B cell (primary cell): ENCODE data around the gene CSRNP2. TPM values are rescaled to one million over a fixed set of nuclear protein-coding genes. Genes with fewer than 3 reads are reported as not detected.

Experiments used
- ATAC-seq: fragments of 200-7000 bp; cut with Tn5 transposase; one replicate; pipeline ENCODE4 v1.10.0; 2021; ENCODE audit warnings: low read depth, mild to moderate bottlenecking, moderate number of reproducible peaks, moderate library complexity
- CTCF ChIA-PET: fragments of 350-600 bp; sonication (Branson Sonifier 250); formaldehyde crosslinking; loops from one replicate; lab custom pipeline; 2021; ENCODE audit warnings: antibody characterized with exemption, inconsistent platforms; lab: Charles Lee
- POLR2A ChIA-PET: fragments of 350-600 bp; sonication (Branson Sonifier 250); formaldehyde crosslinking; loops from one replicate; lab custom pipeline; 2021; ENCODE audit warnings: antibody characterized with exemption; lab: Charles Lee
- DNase-seq: peaks from one replicate; pipeline ENCODE4 v3.0.0; 2013
- H2AFZ ChIP-seq: 2 replicates; pipeline ENCODE4 v1.6.1; 2012; ENCODE audit warnings: mild to moderate bottlenecking, low read depth, low read length; ENCODE audit not compliant: insufficient read depth, poor library complexity, severe bottlenecking
- H3K27ac ChIP-seq, 2 donors: 1 replicate in 1 of 2; 2 replicates in 1 of 2; pipeline ENCODE4 v1.5.1; 2012 to 2013; ENCODE audit warnings: low read length in 2 of 2, mild to moderate bottlenecking in 2 of 2, moderate library complexity in 1 of 2
- H3K27me3 ChIP-seq, 4 experiments: fragments of 200-600 bp in 1 of 4; sonication (generic) in 1 of 4; replicated peaks in 1 of 4; 1 replicate in 2 of 4; 2 replicates in 2 of 4; pipeline versions ENCODE4 v1.6.1 to v1.7.0; 2013 to 2016; ENCODE audit warnings: low read length in 3 of 4, mild to moderate bottlenecking in 2 of 4, mixed read lengths in 1 of 4, moderate library complexity in 1 of 4; ENCODE audit not compliant: insufficient read depth in 4 of 4, control insufficient read depth in 3 of 4; ENCODE audit errors: control extremely low read depth in 1 of 4
- H3K36me3 ChIP-seq, 2 experiments: replicated peaks in 1 of 2; 1 replicate in 1 of 2; 2 replicates in 1 of 2; pipeline versions ENCODE4 v1.6.1 to v1.7.1; 2013; ENCODE audit warnings: low read length in 1 of 2; ENCODE audit not compliant: insufficient read depth in 2 of 2, control insufficient read depth in 1 of 2; ENCODE audit errors: control extremely low read depth in 1 of 2, extremely low read depth in 1 of 2
- H3K4me1 ChIP-seq, 2 donors: fragments of 200-600 bp in 1 of 2; sonication (generic) in 1 of 2; 1 replicate in 1 of 2; 2 replicates in 1 of 2; pipeline versions ENCODE4 v1.5.1 to v1.6.1; 2013 to 2017; ENCODE audit warnings: low read length in 2 of 2; ENCODE audit not compliant: control insufficient read depth in 2 of 2, insufficient read depth in 2 of 2
- H3K4me2 ChIP-seq: replicated peaks from 2 replicates; pipeline ENCODE3; 2012; ENCODE audit warnings: mild to moderate bottlenecking, low read depth, low read length; ENCODE audit not compliant: poor library complexity, severe bottlenecking
- H3K4me3 ChIP-seq, 5 experiments: fragments of 200-600 bp in 1 of 5; sonication (generic) in 1 of 5; 1 replicate in 3 of 5; 2 replicates in 2 of 5; pipeline versions ENCODE4 v1.5.1 to v1.7.0; 2011 to 2016; ENCODE audit warnings: low read length in 4 of 5, mild to moderate bottlenecking in 4 of 5, low read depth in 2 of 5, control low read depth in 1 of 5, moderate library complexity in 1 of 5; ENCODE audit not compliant: insufficient read depth in 1 of 5; ENCODE audit errors: control extremely low read depth in 1 of 5, extremely low read depth in 1 of 5
- H3K79me2 ChIP-seq: fragments of 200-600 bp; sonication (generic); one replicate; pipeline ENCODE4 v1.6.0; 2016; ENCODE audit warnings: low read length; ENCODE audit not compliant: control insufficient read depth, insufficient read depth
- H3K9ac ChIP-seq: fragments of 200-600 bp; sonication (generic); 2 replicates; pipeline ENCODE4 v1.6.1; 2017; ENCODE audit warnings: mild to moderate bottlenecking, low read length, moderate library complexity
- H3K9me3 ChIP-seq, 3 donors: one replicate each; pipeline versions ENCODE4 v1.6.1 to v1.7.1; 2013; ENCODE audit warnings: low read length in 2 of 3; ENCODE audit not compliant: control insufficient read depth in 2 of 3, insufficient read depth in 1 of 3; ENCODE audit errors: control extremely low read depth in 1 of 3
- H4K20me1 ChIP-seq: 2 replicates; pipeline ENCODE4 v1.6.0; 2012; ENCODE audit warnings: mild to moderate bottlenecking, low read length; ENCODE audit not compliant: insufficient read depth, control insufficient read depth, poor library complexity, severe bottlenecking
- H3K27ac Mint-ChIP-seq: one replicate; pipeline ENCODE4 v1.8.0; 2021; ENCODE audit warnings: mixed read lengths
- H3K27me3 Mint-ChIP-seq: one replicate; pipeline ENCODE4 v1.8.0; 2021; ENCODE audit warnings: mixed read lengths
- H3K4me1 Mint-ChIP-seq: one replicate; pipeline ENCODE4 v1.8.0; 2021; ENCODE audit warnings: mixed read lengths
- H3K4me3 Mint-ChIP-seq: one replicate; pipeline ENCODE4 v1.8.0; 2021; ENCODE audit warnings: mixed read lengths
- H3K9me3 Mint-ChIP-seq: one replicate; pipeline ENCODE4 v1.8.0; 2022; ENCODE audit warnings: mixed read lengths; ENCODE audit not compliant: insufficient read depth
- CTCF ChIP-seq: fragments of 200-600 bp; IDR thresholded peaks from one replicate; pipeline ENCODE4 v1.8.0; 2022; ENCODE audit warnings: antibody characterized with exemption, mild to moderate bottlenecking
- EZH2 ChIP-seq: IDR thresholded peaks from 2 replicates; pipeline ENCODE4 v1.6.1; 2012; ENCODE audit warnings: borderline replicate concordance, low read depth, mild to moderate bottlenecking, moderate library complexity, low read length; ENCODE audit not compliant: insufficient read depth, poor library complexity, severe bottlenecking
- WGBS: methylation state at CpG from one replicate; pipeline ENCODE4 v1.1.5; 2013; ENCODE audit warnings: missing lambda C conversion rate; ENCODE audit not compliant: insufficient coverage; 5-methylcytosine and 5-hydroxymethylcytosine counted together
- intact Hi-C: fragments of 100-400 bp; cut with micrococcal nuclease; formaldehyde crosslinking; loops from one replicate; pipeline ENCODE4 v1.10.0; 2022
- polyA plus RNA-seq: library from polyadenylated mRNA; depleted of rRNA; stranded (reverse); fragments of >200 nt; gene quantifications from 2 replicates; pipeline ENCODE4 v1.2.3, GENCODE V29; 2012
- total RNA-seq, 2 donors: library from RNA; stranded (reverse); fragments of 120-200 nt in 1 of 2; gene quantifications; 1 replicate in 1 of 2; 2 replicates in 1 of 2; pipeline versions ENCODE4 v1.2.3 to v1.2.4, GENCODE V29; 2013 to 2022

CSRNP2 gene
- total and polyA plus RNA-seq, 2 donors (not counting 1 experiment from before 2014, with no cell fraction given), result 10.3 to 49.8 TPM

- Mint-ChIP-seq H3K4me1 (no peaks in the 10 kb centered on the region), H3K9me3 (no peaks in the 10 kb centered on the region), H3K4me3 (no peak overlapping the region), H3K27ac (peak overlapping the region; percentile 2), H3K27me3 (no peaks in the 10 kb centered on the region)
- no peak for ATAC-seq
- no peaks in the 10 kb centered on the region for H3K9me3 ChIP-seq
- 100% methylated on average over 4 of the region's 5 CpGs for WGBS
- intact Hi-C loops, result no loop called here
- TF ChIP-seq EZH2, result no peak
- TF ChIP-seq CTCF, result no peak
- POLR2A ChIA-PET, result no interaction called here
- H3K4me3 ChIP-seq, result no peak overlapping the region
- DNase-seq, result no peak
- CTCF ChIA-PET, result interaction anchor here (0.7 kb wide), 1 partner anchor 86 kb away, joined by 3 read pairs; the partner anchor contains the start of gene POU6F1
- H4K20me1 ChIP-seq, result no peaks in the 10 kb centered on the region
- peaks cover 2% of the 10 kb centered on the region for H3K79me2 ChIP-seq
- no peak overlapping the region for H3K9ac ChIP-seq
- H3K4me1 ChIP-seq, result no peaks in the 10 kb centered on the region
- H3K4me2 ChIP-seq, result no peak overlapping the region
- H3K27ac ChIP-seq, result no peak overlapping the region
- H2AFZ ChIP-seq, result no peak overlapping the region
- peaks cover 2 to 4% of the 10 kb centered on the region in 2 experiments for H3K36me3 ChIP-seq
- no peaks in the 10 kb centered on the region for H3K27me3 ChIP-seq
Observed at GRCh38 chr12:51131745-51132521, 48.5 kb upstream of the CSRNP2 start.

- no peak overlapping the region for H2AFZ ChIP-seq
- peaks cover 2% of the 10 kb centered on the region for H3K79me2 ChIP-seq
- Mint-ChIP-seq H3K27me3 (no peaks in the 10 kb centered on the region), H3K4me3 (no peak overlapping the region), H3K27ac (no peak overlapping the region), H3K9me3 (no peaks in the 10 kb centered on the region), H3K4me1 (no peaks in the 10 kb centered on the region)
- 89% methylated on average over 3 of the region's 3 CpGs for WGBS
- no peaks in the 10 kb centered on the region for H3K27me3 ChIP-seq
- ChIA-PET CTCF (interaction anchor here (0.7 kb wide), 1 partner anchor 166 kb away, joined by 3 read pairs; no protein-coding TSS in a partner anchor), POLR2A (no interaction called here)
- TF ChIP-seq CTCF (no peak), EZH2 (no peak)
- ATAC-seq (no peak), DNase-seq (no peak)
- intact Hi-C loops, result no loop called here
- H3K4me2 ChIP-seq, result no peak overlapping the region
- no peaks in the 10 kb centered on the region for H3K9me3 ChIP-seq
- no peaks in the 10 kb centered on the region for H3K4me1 ChIP-seq
- no peak overlapping the region for H3K9ac ChIP-seq
- H4K20me1 ChIP-seq, result no peaks in the 10 kb centered on the region
- H3K4me3 ChIP-seq, result no peak overlapping the region
- H3K27ac ChIP-seq, result no peak overlapping the region
- peaks cover 0 to 5% of the 10 kb centered on the region in 2 experiments for H3K36me3 ChIP-seq
Observed at GRCh38 chr12:51128919-51129318, 45.5 kb upstream of the CSRNP2 start.
